AG04449 (cell line): ENCODE data around the gene IDS.
A peak's percentile ranks its signal among the peaks of the same experiment; 100 is the strongest.

Experiments used
- CTCF ChIA-PET: fragments of 350-600 bp; formaldehyde crosslinking; extraction: SDS; loops from one replicate; lab custom pipeline; 2021; ENCODE audit warnings: antibody characterized with exemption; lab: Yijun Ruan, JAX
- POLR2A ChIA-PET: fragments of 400-600, 350-600 bp; formaldehyde crosslinking; extraction: SDS; loops from one replicate; lab custom pipeline; 2020; ENCODE audit warnings: antibody characterized with exemption, inconsistent platforms; lab: Yijun Ruan, JAX
- DNase-seq: peaks from one replicate; pipeline ENCODE4 v3.0.0-alpha.2; 2010; ENCODE audit warnings: low read depth, low spot score
- H3K4me3 ChIP-seq: 2 replicates; pipeline ENCODE4 v1.5.1; 2011; ENCODE audit warnings: low read depth, mild to moderate bottlenecking, control low read depth, low read length
- CTCF ChIP-seq: IDR thresholded peaks from one replicate; pipeline ENCODE4 v1.5.1; 2011; ENCODE audit warnings: mild to moderate bottlenecking, moderate library complexity, low read length, control low read depth, inconsistent platforms; ENCODE audit not compliant: insufficient read depth; ENCODE audit errors: missing control alignments

IDS gene

GRCh38 chrX:149513825-149514428 lies 8.8 kb upstream of the IDS start:
- CTCF ChIA-PET: interaction anchor here (1.1 to 3.8 kb wide), 4 partner anchors 8 to 424 kb away, joined by 3 to 25 read pairs (median 4); partner anchors contain the start of gene EOLA2
- no peak overlapping the region for H3K4me3 ChIP-seq
- TF ChIP-seq CTCF: no peak
- POLR2A ChIA-PET: no interaction called here
- DNase-seq: no peak

- ChIA-PET CTCF (interaction anchor here (0.7 to 3.8 kb wide), 10 partner anchors 9 to 1462 kb away, joined by 3 to 25 read pairs (median 4); no protein-coding TSS in a partner anchor), POLR2A (no interaction called here)
- no peak overlapping the region for H3K4me3 ChIP-seq
- no peak for DNase-seq
- TF ChIP-seq CTCF: peak; percentile 63
Measured at GRCh38 chrX:149512225-149512885, 7.2 kb upstream of the IDS start.

GRCh38 chrX:149511081-149511480 lies 6.0 kb upstream of the IDS start:
- H3K4me3 ChIP-seq: no peak overlapping the region
- TF ChIP-seq CTCF: no peak
- ChIA-PET POLR2A (no interaction called here), CTCF (interaction anchor here (2.5 to 3.8 kb wide), 2 partner anchors 11 to 17 kb away, joined by 6 to 25 read pairs; no protein-coding TSS in a partner anchor)
- no peak for DNase-seq

GRCh38 chrX:149510386-149510785 lies 5.3 kb upstream of the IDS start:
- no peak for DNase-seq
- ChIA-PET POLR2A (no interaction called here), CTCF (interaction anchor here (0.9 to 3.8 kb wide), 2 partner anchors 9 to 11 kb away, joined by 3 to 25 read pairs; no protein-coding TSS in a partner anchor)
- no peak for TF ChIP-seq CTCF
- no peak overlapping the region for H3K4me3 ChIP-seq

GRCh38 chrX:149508467-149508866 lies 3.4 kb upstream of the IDS start:
- POLR2A ChIA-PET: no interaction called here
- CTCF ChIA-PET: no interaction called here
- DNase-seq: no peak
- no peak overlapping the region for H3K4me3 ChIP-seq
- TF ChIP-seq CTCF: no peak

- ChIA-PET CTCF (interaction anchor here (1.5 kb wide), 1 partner anchor 12 kb away, joined by 4 read pairs; no protein-coding TSS in a partner anchor), POLR2A (no interaction called here)
- TF ChIP-seq CTCF: no peak
- no peak for DNase-seq
- no peak overlapping the region for H3K4me3 ChIP-seq
Measured at GRCh38 chrX:149506349-149506748, 1.2 kb upstream of the IDS start.
